Stimulated activated CD4-positive, alpha-beta T cell treated with anti-CD3 and anti-CD28 coated beads, Interleukin-4, amount 100 ng/mL, for 24 hours (primary cell): ENCODE data around the gene MOCS3.

Experiments used
- DNase-seq: peaks from one replicate; pipeline ENCODE4 v3.0.0-alpha.2; 2020

MOCS3 gene

GRCh38 chr20:50982363-50982762 is 23.7 kb downstream of the MOCS3 start:
- DNase-seq, result no peak

- no peak for DNase-seq
These were observed 24.7 kb downstream of the MOCS3 start for GRCh38 chr20:50983321-50983720.

GRCh38 chr20:50987493-50988210 is 29.0 kb downstream of the MOCS3 start:
- DNase-seq, result peak; percentile 78

GRCh38 chr20:50991076-50991475 is 32.5 kb downstream of the MOCS3 start:
- no peak for DNase-seq

- DNase-seq, result no peak
These were observed 33.7 kb downstream of the MOCS3 start for GRCh38 chr20:50992336-50992732.

- DNase-seq, result peak; percentile 61
These were observed 34.3 kb downstream of the MOCS3 start for GRCh38 chr20:50992733-50993457.

GRCh38 chr20:50993876-50994275 is 35.3 kb downstream of the MOCS3 start:
- no peak for DNase-seq

GRCh38 chr20:50995506-50995905 is 36.9 kb downstream of the MOCS3 start:
- DNase-seq, result no peak

- no peak for DNase-seq
These were observed 38.6 kb downstream of the MOCS3 start for GRCh38 chr20:50996901-50997865.

GRCh38 chr20:50999355-50999754 is 40.7 kb downstream of the MOCS3 start:
- no peak for DNase-seq

GRCh38 chr20:51001430-51002265 is 43.0 kb downstream of the MOCS3 start:
- no peak for DNase-seq

- no peak for DNase-seq
These were observed 44.0 kb downstream of the MOCS3 start for GRCh38 chr20:51002633-51003032.

- no peak for DNase-seq
These were observed 45.1 kb downstream of the MOCS3 start for GRCh38 chr20:51003753-51004152.

- no peak for DNase-seq
These were observed 45.7 kb downstream of the MOCS3 start for GRCh38 chr20:51004305-51004727.

- no peak for DNase-seq
These were observed 46.2 kb downstream of the MOCS3 start for GRCh38 chr20:51004781-51005180.

GRCh38 chr20:51005214-51005613 is 46.6 kb downstream of the MOCS3 start:
- DNase-seq, result no peak

- no peak for DNase-seq
These were observed 50.1 kb downstream of the MOCS3 start for GRCh38 chr20:51008718-51009117.

GRCh38 chr20:51009303-51010042 is 50.9 kb downstream of the MOCS3 start:
- DNase-seq, result no peak

GRCh38 chr20:51010043-51010365 is 51.4 kb downstream of the MOCS3 start:
- DNase-seq, result no peak

GRCh38 chr20:51010932-51011331 is 52.3 kb downstream of the MOCS3 start:
- no peak for DNase-seq

GRCh38 chr20:51011479-51011878 is 52.9 kb downstream of the MOCS3 start:
- no peak for DNase-seq

- no peak for DNase-seq
These were observed 53.7 kb downstream of the MOCS3 start for GRCh38 chr20:51012357-51012756.
